Upper lobe of left lung (tissue), 6 donors: ENCODE data around the gene FSHB. TPM values are rescaled to one million over a fixed set of nuclear protein-coding genes. Genes with fewer than 3 reads are reported as not detected.
"Not testable (repeated sequence)": the region's sequence is repeated elsewhere in the genome, so short reads cannot be mapped to it uniquely, and the experiment has no call there.

ENCODE experiments used
- ATAC-seq, 2 donors: fragments of 200-7000 bp; cut with Tn5 transposase; one replicate each; pipeline ENCODE4 v1.9.1; 2022; ENCODE audit warnings: mild to moderate bottlenecking in 2 of 2, moderate library complexity in 2 of 2; ENCODE audit not compliant: low FRiP score in 2 of 2
- DNase-seq, 2 donors: peaks; one replicate each; pipeline ENCODE4 v3.0.0-alpha.2; 2019 to 2020
- H3K27ac ChIP-seq, 4 donors: fragments of 200-600 bp; sonication (generic); one replicate each; pipeline ENCODE4 v1.5.1; 2016 to 2019
- H3K27me3 ChIP-seq, 4 donors: fragments of 200-600 bp; sonication (generic); one replicate each; pipeline ENCODE4 v1.5.1; 2017 to 2019
- H3K36me3 ChIP-seq, 4 donors: fragments of 200-600 bp; sonication (generic); one replicate each; pipeline ENCODE4 v1.5.1; 2016 to 2019
- H3K4me1 ChIP-seq, 4 donors: fragments of 200-600 bp; sonication (generic); one replicate each; pipeline ENCODE4 v1.5.1; 2018 to 2019
- H3K4me3 ChIP-seq, 4 donors: fragments of 200-600 bp; sonication (generic); one replicate each; pipeline ENCODE4 v1.5.1; 2017 to 2019; ENCODE audit warnings: mild to moderate bottlenecking in 2 of 4, moderate library complexity in 1 of 4
- H3K9me3 ChIP-seq, 4 donors: fragments of 200-600 bp; sonication (generic); one replicate each; pipeline ENCODE4 v1.5.1; 2018 to 2019
- EP300 ChIP-seq, 4 donors: sonication (generic); formaldehyde crosslinking; IDR thresholded peaks; one replicate each; pipeline ENCODE4 v1.5.1; 2017; ENCODE audit warnings: antibody characterized with exemption in 4 of 4, control low read depth in 2 of 4
- POLR2A ChIP-seq, 4 donors: fragments of 450-650 bp; IDR thresholded peaks; one replicate each; pipeline ENCODE4 v1.5.1; 2016 to 2017; ENCODE audit warnings: antibody characterized with exemption in 4 of 4, mild to moderate bottlenecking in 2 of 4
- POLR2AphosphoS5 ChIP-seq, 2 donors: sonication (generic); formaldehyde crosslinking; IDR thresholded peaks; one replicate each; pipeline ENCODE4 v1.5.1; 2017; ENCODE audit warnings: antibody characterized with exemption in 2 of 2
- WGBS, 2 donors: methylation state at CpG; one replicate each; pipeline ENCODE4 v1.1.5; 2017 to 2018; 5-methylcytosine and 5-hydroxymethylcytosine counted together
- total RNA-seq, 6 donors: library from RNA; depleted of rRNA in 4 of 6; stranded (reverse); fragments of >200 nt in 4 of 6; gene quantifications; one replicate each; pipeline versions ENCODE4 v1.1.0 to v1.2.1, GENCODE V29; 2016 to 2021
- TF ChIP-seq, protein P1 (sequence below), 6 experiments: fragments of 450-650 bp in 4 of 6; fragments of 200-600 bp in 2 of 6; sonication (generic) in 2 of 6; IDR thresholded peaks; one replicate each; pipeline ENCODE4 v1.5.1; 2016 to 2019; ENCODE audit warnings: antibody characterized with exemption in 6 of 6
- donor health status: DM: no; HTN: no; CAD: no; lungs with moderate emphysema.
- donor health status: DM: no; HTN: yes; CAD: no; lungs with severe emphysema.

FSHB gene
- total RNA-seq, 6 donors from 2014 or later: not detected

GRCh38 chr11:30261821-30262220 lies 31.0 kb downstream of the FSHB start:
- Histone ChIP-seq H3K9me3 (no peaks in the 10 kb centered on the region), H3K4me1 (no peaks in the 10 kb centered on the region), H3K27ac (no peak overlapping the region), H3K36me3 (no peaks in the 10 kb centered on the region), H3K27me3 (no peaks in the 10 kb centered on the region), H3K4me3 (no peak overlapping the region)
- 52 to 54% methylated on average over 1 of the region's 1 CpG for WGBS, 2 donors
- no peak for ATAC-seq
- TF ChIP-seq EP300 (IDR thresholded peaks at IDR 0.05) (no peak), POLR2AphosphoS5 (IDR thresholded peaks at IDR 0.05) (no peak), POLR2A (IDR thresholded peaks at IDR 0.05) (no peak)
- TF ChIP-seq, protein P1, sequence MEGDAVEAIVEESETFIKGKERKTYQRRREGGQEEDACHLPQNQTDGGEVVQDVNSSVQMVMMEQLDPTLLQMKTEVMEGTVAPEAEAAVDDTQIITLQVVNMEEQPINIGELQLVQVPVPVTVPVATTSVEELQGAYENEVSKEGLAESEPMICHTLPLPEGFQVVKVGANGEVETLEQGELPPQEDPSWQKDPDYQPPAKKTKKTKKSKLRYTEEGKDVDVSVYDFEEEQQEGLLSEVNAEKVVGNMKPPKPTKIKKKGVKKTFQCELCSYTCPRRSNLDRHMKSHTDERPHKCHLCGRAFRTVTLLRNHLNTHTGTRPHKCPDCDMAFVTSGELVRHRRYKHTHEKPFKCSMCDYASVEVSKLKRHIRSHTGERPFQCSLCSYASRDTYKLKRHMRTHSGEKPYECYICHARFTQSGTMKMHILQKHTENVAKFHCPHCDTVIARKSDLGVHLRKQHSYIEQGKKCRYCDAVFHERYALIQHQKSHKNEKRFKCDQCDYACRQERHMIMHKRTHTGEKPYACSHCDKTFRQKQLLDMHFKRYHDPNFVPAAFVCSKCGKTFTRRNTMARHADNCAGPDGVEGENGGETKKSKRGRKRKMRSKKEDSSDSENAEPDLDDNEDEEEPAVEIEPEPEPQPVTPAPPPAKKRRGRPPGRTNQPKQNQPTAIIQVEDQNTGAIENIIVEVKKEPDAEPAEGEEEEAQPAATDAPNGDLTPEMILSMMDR (IDR thresholded peaks at IDR 0.05): no peak
- DNase-seq: no peak

DNA sequence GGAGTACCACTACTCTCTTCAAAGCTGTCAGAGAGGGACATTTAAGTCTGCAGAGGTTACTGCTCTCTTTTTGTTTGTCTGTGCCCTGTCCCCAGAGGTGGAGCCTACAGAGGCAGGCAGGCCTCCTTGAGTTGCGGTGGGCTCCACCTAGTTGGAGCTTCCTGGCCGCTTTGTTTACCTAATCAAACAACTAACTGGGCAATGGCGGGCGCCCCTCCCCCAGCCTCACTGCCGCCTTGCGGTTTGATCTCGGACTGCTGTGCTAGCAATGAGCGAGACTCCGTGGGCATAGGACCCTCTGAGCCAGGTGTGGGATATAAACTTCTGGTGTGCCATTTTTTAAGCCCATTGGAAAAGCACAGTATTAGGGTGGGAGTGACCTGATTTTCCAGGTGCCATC lies 37.8 kb downstream of the FSHB start:
- peak in 1 of 2 donors; percentile 38 for DNase-seq
- H3K9me3 ChIP-seq, H3K27ac ChIP-seq, ATAC-seq, H3K36me3 ChIP-seq, H3K4me1 ChIP-seq, H3K4me3 ChIP-seq, H3K27me3 ChIP-seq: not testable (repeated sequence)
- WGBS, 2 donors: 92% methylated on average over 5 to 9 of the region's 9 CpGs

DNA sequence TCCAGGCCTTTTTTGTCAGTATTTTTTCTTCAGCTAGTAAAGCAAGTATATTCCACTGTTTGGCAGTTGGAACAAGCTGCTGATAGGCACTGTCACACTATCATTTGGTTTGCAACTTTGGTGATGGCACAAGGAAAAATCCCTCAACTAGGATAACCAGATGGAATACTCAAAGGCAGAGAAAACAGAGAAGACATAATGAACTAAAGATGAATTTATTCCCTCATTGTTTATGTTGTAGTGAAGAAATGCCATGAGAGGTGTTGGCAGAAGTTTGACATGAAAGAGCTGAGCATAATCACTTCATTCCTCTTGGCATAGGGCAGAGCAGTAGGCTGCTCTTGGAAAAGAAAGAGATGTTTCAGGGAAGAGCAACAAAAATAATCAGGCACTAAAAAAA lies 39.9 kb downstream of the FSHB start:
- no peak overlapping the region for H3K27ac ChIP-seq
- no peaks in the 10 kb centered on the region for H3K27me3 ChIP-seq
- H3K4me3 ChIP-seq: no peak overlapping the region
- DNase-seq (no peak), ATAC-seq (no peak)
- TF ChIP-seq, protein P1 (IDR thresholded peaks at IDR 0.05): no peak
- TF ChIP-seq POLR2AphosphoS5 (IDR thresholded peaks at IDR 0.05) (no peak), EP300 (IDR thresholded peaks at IDR 0.05) (no peak), POLR2A (IDR thresholded peaks at IDR 0.05) (no peak)
- H3K4me1 ChIP-seq: no peaks in the 10 kb centered on the region
- no peaks in the 10 kb centered on the region for H3K36me3 ChIP-seq
- no peaks in the 10 kb centered on the region for H3K9me3 ChIP-seq

GRCh38 chr11:30277176-30277575 lies 46.4 kb downstream of the FSHB start:
- TF ChIP-seq, protein P1 (IDR thresholded peaks at IDR 0.05): no peak
- TF ChIP-seq POLR2A (IDR thresholded peaks at IDR 0.05) (no peak), EP300 (IDR thresholded peaks at IDR 0.05) (no peak), POLR2AphosphoS5 (IDR thresholded peaks at IDR 0.05) (no peak)
- no peaks in the 10 kb centered on the region for H3K9me3 ChIP-seq
- DNase-seq: no peak
- H3K4me3 ChIP-seq: no peak overlapping the region
- no peaks in the 10 kb centered on the region for H3K36me3 ChIP-seq
- no peak for ATAC-seq
- no peak overlapping the region for H3K27ac ChIP-seq
- H3K4me1 ChIP-seq: no peaks in the 10 kb centered on the region
- H3K27me3 ChIP-seq: no peaks in the 10 kb centered on the region

DNA sequence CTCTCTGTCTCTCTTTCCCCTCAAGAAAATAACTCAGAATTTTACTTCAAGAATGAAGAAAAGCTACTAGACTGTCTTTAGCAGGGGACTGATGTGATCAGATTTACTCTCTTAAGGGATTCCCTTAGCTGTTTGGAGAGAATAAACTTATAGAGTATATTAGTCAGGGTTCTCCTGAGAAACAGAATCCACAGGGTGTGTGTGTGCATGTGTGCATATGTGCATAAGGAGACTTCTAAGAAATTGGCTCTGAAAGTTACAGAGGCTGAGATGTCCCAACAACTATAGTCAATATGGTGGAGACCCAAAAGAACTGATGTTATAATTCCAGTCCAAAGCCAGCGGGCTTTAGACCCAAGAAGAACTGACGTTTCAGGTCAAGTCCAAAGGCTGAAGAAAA lies 49.0 kb downstream of the FSHB start:
- Histone ChIP-seq H3K27ac (no peak overlapping the region), H3K9me3 (no peaks in the 10 kb centered on the region), H3K4me1 (no peaks in the 10 kb centered on the region), H3K36me3 (no peaks in the 10 kb centered on the region), H3K4me3 (no peak overlapping the region), H3K27me3 (no peaks in the 10 kb centered on the region)
- TF ChIP-seq EP300 (IDR thresholded peaks at IDR 0.05) (no peak), POLR2AphosphoS5 (IDR thresholded peaks at IDR 0.05) (no peak)
- DNase-seq (no peak), ATAC-seq (no peak)
- WGBS, 2 donors: 86 to 93% methylated on average over 2 of the region's 2 CpGs

DNA sequence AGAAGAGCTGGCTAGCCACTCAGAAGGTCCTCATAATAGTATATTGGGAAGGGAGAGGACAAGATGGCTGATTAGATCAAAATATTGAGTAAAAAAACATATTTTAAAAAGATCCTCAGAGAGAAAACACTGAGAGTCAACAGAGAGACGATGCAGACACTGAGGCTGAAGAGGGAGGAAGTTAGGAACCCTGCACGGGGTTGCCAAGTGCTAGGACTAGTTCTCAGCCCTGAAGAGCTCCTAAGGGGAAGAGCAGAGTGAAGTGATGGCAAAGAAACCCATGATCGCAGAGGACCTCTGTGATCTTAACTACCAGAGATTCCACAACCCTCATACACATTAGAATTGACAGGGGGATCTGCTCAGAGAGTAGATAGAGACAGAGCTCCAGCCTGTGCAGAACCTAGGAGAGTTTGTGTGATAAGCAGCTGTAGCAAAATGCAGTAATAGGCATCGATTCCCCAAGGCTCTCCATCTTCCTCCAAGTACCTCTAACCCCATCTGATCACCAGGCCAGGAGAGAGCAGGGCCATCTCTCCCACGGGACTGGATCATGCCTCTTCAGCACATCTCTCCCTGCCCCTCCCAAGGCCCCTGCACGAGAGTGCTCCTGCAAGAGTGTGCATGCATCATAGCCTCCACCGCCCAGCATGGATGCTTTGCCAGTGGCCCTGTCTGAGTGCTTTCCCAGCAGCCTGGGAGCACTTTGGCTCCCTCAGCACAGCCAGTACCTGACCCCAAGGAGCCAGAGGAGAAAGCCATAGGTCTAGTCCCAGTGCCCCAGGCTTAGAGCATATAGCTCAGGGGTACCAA lies 50.9 kb downstream of the FSHB start:
- Histone ChIP-seq H3K9me3 (no peaks in the 10 kb centered on the region), H3K36me3 (no peaks in the 10 kb centered on the region), H3K27ac (no peak overlapping the region), H3K4me1 (no peaks in the 10 kb centered on the region), H3K4me3 (no peak overlapping the region), H3K27me3 (no peaks in the 10 kb centered on the region)
- ATAC-seq (peak in 1 of 2 donors; percentile 46), DNase-seq (no peak)
- WGBS, 2 donors: 72 to 75% methylated on average over 7 of the region's 7 CpGs
- no peak for TF ChIP-seq POLR2A (IDR thresholded peaks at IDR 0.05)
- no peak for TF ChIP-seq POLR2AphosphoS5 (IDR thresholded peaks at IDR 0.05)
- no peak for TF ChIP-seq EP300 (IDR thresholded peaks at IDR 0.05)
